ENCODE results near the gene ACSF2. TPM values are rescaled to one million over a fixed set of nuclear protein-coding genes. Genes with fewer than 3 reads are reported as not detected.

Gene ACSF2
- total and polyA plus RNA-seq, 2 of the 13 experiments (the other 11 are each of a cell fraction or from before 2014, with no cell fraction given), result 87.3 to 109 TPM

GRCh38 chr17:50478391-50479381, 52.7 kb downstream of the ACSF2 start, which contains the start of gene RSAD1 (continued):
- TF ChIP-seq ZNF83 (CRISPR knock-in tag; IDR thresholded peaks at IDR 0.05; ENCODE audit: borderline replicate concordance), result peak; percentile 73; the same call in 1 of the 2 replicates
- TF ChIP-seq MAFK (conservative IDR thresholded peaks at IDR 0.05 in 1 of 2, IDR thresholded peaks at IDR 0.05 in 1 of 2; ENCODE audit: low read length in 2 of 2), result no peak
- no peak for TF ChIP-seq RORA (CRISPR knock-in tag; IDR thresholded peaks at IDR 0.05)
- TF ChIP-seq AHR (CRISPR knock-in tag; IDR thresholded peaks at IDR 0.05), result no peak; the same call in 1 of the 2 replicates
- TF ChIP-seq IRX3 (CRISPR knock-in tag; IDR thresholded peaks at IDR 0.05; ENCODE audit: borderline replicate concordance, low read depth), result 0 out of 2 replicates have a peak, but pooled peaks have one; percentile 60
- peak; percentile 91 for TF ChIP-seq TFDP2 (CRISPR knock-in tag; IDR thresholded peaks at IDR 0.05)
- TF ChIP-seq MEIS2 (CRISPR knock-in tag; IDR thresholded peaks at IDR 0.05), result peak; percentile 93
- TF ChIP-seq ZNF883 (CRISPR knock-in tag; IDR thresholded peaks at IDR 0.05; ENCODE audit: not compliant biosample characterization), result peak; percentile 88
- no peak for TF ChIP-seq NFRKB (IDR thresholded peaks at IDR 0.05)
- TF ChIP-seq, protein P1, sequence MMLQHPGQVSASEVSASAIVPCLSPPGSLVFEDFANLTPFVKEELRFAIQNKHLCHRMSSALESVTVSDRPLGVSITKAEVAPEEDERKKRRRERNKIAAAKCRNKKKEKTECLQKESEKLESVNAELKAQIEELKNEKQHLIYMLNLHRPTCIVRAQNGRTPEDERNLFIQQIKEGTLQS (CRISPR knock-in tag; IDR thresholded peaks at IDR 0.05), result no peak; the same call in 1 of the 2 replicates
- TF ChIP-seq, protein P2, sequence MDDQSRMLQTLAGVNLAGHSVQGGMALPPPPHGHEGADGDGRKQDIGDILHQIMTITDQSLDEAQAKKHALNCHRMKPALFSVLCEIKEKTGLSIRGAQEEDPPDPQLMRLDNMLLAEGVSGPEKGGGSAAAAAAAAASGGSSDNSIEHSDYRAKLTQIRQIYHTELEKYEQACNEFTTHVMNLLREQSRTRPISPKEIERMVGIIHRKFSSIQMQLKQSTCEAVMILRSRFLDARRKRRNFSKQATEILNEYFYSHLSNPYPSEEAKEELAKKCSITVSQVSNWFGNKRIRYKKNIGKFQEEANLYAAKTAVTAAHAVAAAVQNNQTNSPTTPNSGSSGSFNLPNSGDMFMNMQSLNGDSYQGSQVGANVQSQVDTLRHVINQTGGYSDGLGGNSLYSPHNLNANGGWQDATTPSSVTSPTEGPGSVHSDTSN (CRISPR knock-in tag; IDR thresholded peaks at IDR 0.05; ENCODE audit: borderline replicate concordance), result no peak
- TF ChIP-seq ZNF703 (CRISPR knock-in tag; IDR thresholded peaks at IDR 0.05; ENCODE audit: borderline replicate concordance), result no peak
- TF ChIP-seq ZNF496 (CRISPR knock-in tag; IDR thresholded peaks at IDR 0.05; ENCODE audit: insufficient replicate concordance), result no peak
- TF ChIP-seq, protein P3, sequence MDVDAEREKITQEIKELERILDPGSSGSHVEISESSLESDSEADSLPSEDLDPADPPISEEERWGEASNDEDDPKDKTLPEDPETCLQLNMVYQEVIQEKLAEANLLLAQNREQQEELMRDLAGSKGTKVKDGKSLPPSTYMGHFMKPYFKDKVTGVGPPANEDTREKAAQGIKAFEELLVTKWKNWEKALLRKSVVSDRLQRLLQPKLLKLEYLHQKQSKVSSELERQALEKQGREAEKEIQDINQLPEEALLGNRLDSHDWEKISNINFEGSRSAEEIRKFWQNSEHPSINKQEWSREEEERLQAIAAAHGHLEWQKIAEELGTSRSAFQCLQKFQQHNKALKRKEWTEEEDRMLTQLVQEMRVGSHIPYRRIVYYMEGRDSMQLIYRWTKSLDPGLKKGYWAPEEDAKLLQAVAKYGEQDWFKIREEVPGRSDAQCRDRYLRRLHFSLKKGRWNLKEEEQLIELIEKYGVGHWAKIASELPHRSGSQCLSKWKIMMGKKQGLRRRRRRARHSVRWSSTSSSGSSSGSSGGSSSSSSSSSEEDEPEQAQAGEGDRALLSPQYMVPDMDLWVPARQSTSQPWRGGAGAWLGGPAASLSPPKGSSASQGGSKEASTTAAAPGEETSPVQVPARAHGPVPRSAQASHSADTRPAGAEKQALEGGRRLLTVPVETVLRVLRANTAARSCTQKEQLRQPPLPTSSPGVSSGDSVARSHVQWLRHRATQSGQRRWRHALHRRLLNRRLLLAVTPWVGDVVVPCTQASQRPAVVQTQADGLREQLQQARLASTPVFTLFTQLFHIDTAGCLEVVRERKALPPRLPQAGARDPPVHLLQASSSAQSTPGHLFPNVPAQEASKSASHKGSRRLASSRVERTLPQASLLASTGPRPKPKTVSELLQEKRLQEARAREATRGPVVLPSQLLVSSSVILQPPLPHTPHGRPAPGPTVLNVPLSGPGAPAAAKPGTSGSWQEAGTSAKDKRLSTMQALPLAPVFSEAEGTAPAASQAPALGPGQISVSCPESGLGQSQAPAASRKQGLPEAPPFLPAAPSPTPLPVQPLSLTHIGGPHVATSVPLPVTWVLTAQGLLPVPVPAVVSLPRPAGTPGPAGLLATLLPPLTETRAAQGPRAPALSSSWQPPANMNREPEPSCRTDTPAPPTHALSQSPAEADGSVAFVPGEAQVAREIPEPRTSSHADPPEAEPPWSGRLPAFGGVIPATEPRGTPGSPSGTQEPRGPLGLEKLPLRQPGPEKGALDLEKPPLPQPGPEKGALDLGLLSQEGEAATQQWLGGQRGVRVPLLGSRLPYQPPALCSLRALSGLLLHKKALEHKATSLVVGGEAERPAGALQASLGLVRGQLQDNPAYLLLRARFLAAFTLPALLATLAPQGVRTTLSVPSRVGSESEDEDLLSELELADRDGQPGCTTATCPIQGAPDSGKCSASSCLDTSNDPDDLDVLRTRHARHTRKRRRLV (CRISPR knock-in tag; IDR thresholded peaks at IDR 0.05), result peak; percentile 58; the same call in 1 of the 2 replicates
- TF ChIP-seq ZNF558 (CRISPR knock-in tag; IDR thresholded peaks at IDR 0.05; ENCODE audit: borderline replicate concordance), result peak; percentile 77; the same call in 1 of the 2 replicates
- TF ChIP-seq, protein P4, sequence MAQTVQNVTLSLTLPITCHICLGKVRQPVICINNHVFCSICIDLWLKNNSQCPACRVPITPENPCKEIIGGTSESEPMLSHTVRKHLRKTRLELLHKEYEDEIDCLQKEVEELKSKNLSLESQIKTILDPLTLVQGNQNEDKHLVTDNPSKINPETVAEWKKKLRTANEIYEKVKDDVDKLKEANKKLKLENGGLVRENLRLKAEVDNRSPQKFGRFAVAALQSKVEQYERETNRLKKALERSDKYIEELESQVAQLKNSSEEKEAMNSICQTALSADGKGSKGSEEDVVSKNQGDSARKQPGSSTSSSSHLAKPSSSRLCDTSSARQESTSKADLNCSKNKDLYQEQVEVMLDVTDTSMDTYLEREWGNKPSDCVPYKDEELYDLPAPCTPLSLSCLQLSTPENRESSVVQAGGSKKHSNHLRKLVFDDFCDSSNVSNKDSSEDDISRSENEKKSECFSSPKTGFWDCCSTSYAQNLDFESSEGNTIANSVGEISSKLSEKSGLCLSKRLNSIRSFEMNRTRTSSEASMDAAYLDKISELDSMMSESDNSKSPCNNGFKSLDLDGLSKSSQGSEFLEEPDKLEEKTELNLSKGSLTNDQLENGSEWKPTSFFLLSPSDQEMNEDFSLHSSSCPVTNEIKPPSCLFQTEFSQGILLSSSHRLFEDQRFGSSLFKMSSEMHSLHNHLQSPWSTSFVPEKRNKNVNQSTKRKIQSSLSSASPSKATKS (CRISPR knock-in tag; IDR thresholded peaks at IDR 0.05), result no peak; the same call in 1 of the 2 replicates
- TF ChIP-seq MIER3 (CRISPR knock-in tag; IDR thresholded peaks at IDR 0.05; ENCODE audit: borderline replicate concordance), result peak; percentile 50; the same call in 1 of the 2 replicates

Measured in HepG2 (cell line).